HepG2 (cell line): ENCODE data around the gene CYSRT1. TPM values are rescaled to one million over a fixed set of nuclear protein-coding genes. Genes with fewer than 3 reads are reported as not detected.

Experiments used
- BORCS8-MEF2B ChIP-seq: sonication (generic); formaldehyde crosslinking; IDR thresholded peaks from 2 replicates; pipeline ENCODE4 v1.8.0; 2022; ENCODE audit warnings: mild to moderate bottlenecking, missing genetic modification reagents
- HNRNPH1 ChIP-seq: fragments of 200-400 bp; formaldehyde crosslinking; optimal IDR thresholded peaks from 2 replicates; pipeline ENCODE3; 2017; ENCODE audit warnings: mild to moderate bottlenecking, low read depth, low read length
- HNRNPK ChIP-seq: fragments of 200-400 bp; formaldehyde crosslinking; IDR thresholded peaks from 2 replicates; pipeline ENCODE4 v1.6.1; 2018; ENCODE audit warnings: low read length, low read depth, moderate library complexity, mild to moderate bottlenecking; ENCODE audit not compliant: poor library complexity, severe bottlenecking
- HOXA3 ChIP-seq: sonication (generic); formaldehyde crosslinking; IDR thresholded peaks from 2 replicates; pipeline ENCODE4 v1.5.0; 2020; ENCODE audit warnings: missing genetic modification reagents
- PAF1 ChIP-seq: IDR thresholded peaks from 2 replicates; pipeline ENCODE4 v1.6.1; 2016; ENCODE audit warnings: missing genetic modification reagents, missing compliant biosample characterization
- PITX1 ChIP-seq: sonication (generic); formaldehyde crosslinking; IDR thresholded peaks from 2 replicates; pipeline ENCODE4 v1.5.1; 2020; ENCODE audit warnings: mild to moderate bottlenecking, missing genetic modification reagents
- RARA ChIP-seq: IDR thresholded peaks from 2 replicates; pipeline ENCODE4 v1.6.1; 2016; ENCODE audit warnings: missing genetic modification reagents, missing compliant biosample characterization
- SIX4 ChIP-seq: sonication (generic); formaldehyde crosslinking; IDR thresholded peaks from 2 replicates; pipeline ENCODE4 v1.4.0; 2020; ENCODE audit warnings: missing genetic modification reagents
- SRSF9 ChIP-seq: fragments of 200-400 bp; formaldehyde crosslinking; IDR thresholded peaks from 2 replicates; pipeline ENCODE4 v1.6.1; 2018; ENCODE audit warnings: borderline replicate concordance, mild to moderate bottlenecking, low read depth, low read length; ENCODE audit not compliant: insufficient read depth, poor library complexity, severe bottlenecking
- ZBTB14 ChIP-seq: sonication (generic); formaldehyde crosslinking; IDR thresholded peaks from 2 replicates; pipeline ENCODE4 v1.4.0; 2020; ENCODE audit warnings: missing genetic modification reagents
- ZBTB2 ChIP-seq: sonication (generic); formaldehyde crosslinking; IDR thresholded peaks from 2 replicates; pipeline ENCODE4 v1.8.0; 2022; ENCODE audit warnings: low read depth, missing genetic modification reagents
- ZEB1 ChIP-seq: IDR thresholded peaks from 2 replicates; pipeline ENCODE4 v1.6.1; 2012; ENCODE audit warnings: mild to moderate bottlenecking, low read depth, inconsistent platforms; ENCODE audit not compliant: insufficient replicate concordance
- ZNF329 ChIP-seq: sonication (generic); formaldehyde crosslinking; IDR thresholded peaks from 2 replicates; pipeline ENCODE4 v1.9.0; 2021; ENCODE audit warnings: low read depth, mild to moderate bottlenecking, missing genetic modification reagents
- ZNF609 ChIP-seq: sonication (generic); formaldehyde crosslinking; IDR thresholded peaks from 2 replicates; pipeline ENCODE4 v1.4.0; 2020; ENCODE audit warnings: mild to moderate bottlenecking, missing genetic modification reagents, borderline replicate concordance
- ZNF879 ChIP-seq: sonication (generic); formaldehyde crosslinking; IDR thresholded peaks from 2 replicates; pipeline ENCODE4 v1.8.1; 2023; ENCODE audit warnings: missing genetic modification reagents
- ZSCAN12 ChIP-seq: sonication (generic); formaldehyde crosslinking; IDR thresholded peaks from 2 replicates; pipeline ENCODE4 v1.9.0; 2021; ENCODE audit warnings: mild to moderate bottlenecking, missing genetic modification reagents
- polyA plus RNA-seq, 8 experiments: library from polyadenylated mRNA; depleted of rRNA in 3 of 8; stranded (reverse) in 7 of 8; unstranded in 1 of 8; fragments of >200 nt; fragmentation: Illumina TruSeq in 4 of 8; extraction: Trizol in 4 of 8; gene quantifications; 2 replicates each; pipeline versions ENCODE4 v1.2.1 to v1.2.3, GENCODE V29; 2011 to 2016; ENCODE audit warnings: low read depth in 4 of 8, missing spikeins in 1 of 8, mixed read lengths in 1 of 8; ENCODE audit not compliant: insufficient read depth in 1 of 8
- total RNA-seq, 5 experiments: library from RNA; depleted of rRNA; stranded (reverse); fragments of >200 nt; fragmentation: Illumina TruSeq; extraction: Trizol; gene quantifications; 2 replicates each; pipeline ENCODE4 v1.2.3, GENCODE V29; 2016; ENCODE audit warnings: low read depth in 1 of 5
- TF ChIP-seq, protein P1 (sequence below): sonication (generic); formaldehyde crosslinking; IDR thresholded peaks from 2 replicates; pipeline ENCODE4 v1.4.0; 2020; ENCODE audit warnings: missing genetic modification reagents
- TF ChIP-seq, protein P2 (sequence below): sonication (generic); formaldehyde crosslinking; conservative IDR thresholded peaks from 2 replicates; pipeline ENCODE4 v1.8.0; 2022; ENCODE audit warnings: missing genetic modification reagents

CYSRT1 gene
- total and polyA plus RNA-seq, 2 of the 13 experiments (the other 11 are each of a cell fraction or from before 2014, with no cell fraction given) = 1.5 to 2.1 TPM

DNA sequence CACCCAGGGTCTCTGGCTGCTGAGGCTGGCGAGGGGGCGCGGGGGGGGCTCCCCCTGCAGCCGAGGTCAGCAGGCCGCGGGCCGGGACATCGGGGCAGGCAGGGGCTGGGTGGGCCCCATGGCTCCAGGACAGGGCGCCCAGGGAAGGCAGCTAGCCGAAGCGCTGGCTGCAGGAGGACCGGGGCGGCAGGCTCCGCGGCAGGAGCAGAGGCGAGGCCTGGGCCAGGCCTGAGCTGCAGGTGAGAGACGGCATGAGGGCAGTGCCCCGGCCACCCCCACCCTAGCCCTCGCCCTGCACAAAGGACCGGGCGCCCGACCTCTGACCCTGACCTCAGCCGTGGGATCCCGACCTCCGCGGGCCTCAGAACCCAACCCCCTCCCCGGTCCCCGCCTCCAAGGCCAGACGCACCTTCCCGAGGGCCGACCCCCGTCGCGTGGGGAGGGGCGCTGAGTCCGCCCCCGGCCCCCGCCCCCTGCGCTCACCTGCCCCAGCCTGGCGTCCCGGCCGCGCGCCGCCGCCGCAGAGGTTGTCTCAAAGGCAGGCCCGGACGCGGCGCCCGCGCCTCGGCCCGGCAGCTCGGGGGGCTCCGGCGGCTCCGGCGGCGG, 3.4 kb upstream of the CYSRT1 start (continued):
- TF ChIP-seq ZBTB14 = 0 out of 2 replicates have a peak, but pooled peaks have one; percentile 2
- no peak for TF ChIP-seq HNRNPH1
- TF ChIP-seq ZBTB2 (CRISPR knock-in tag) = peak; percentile 64
- TF ChIP-seq, protein P1, sequence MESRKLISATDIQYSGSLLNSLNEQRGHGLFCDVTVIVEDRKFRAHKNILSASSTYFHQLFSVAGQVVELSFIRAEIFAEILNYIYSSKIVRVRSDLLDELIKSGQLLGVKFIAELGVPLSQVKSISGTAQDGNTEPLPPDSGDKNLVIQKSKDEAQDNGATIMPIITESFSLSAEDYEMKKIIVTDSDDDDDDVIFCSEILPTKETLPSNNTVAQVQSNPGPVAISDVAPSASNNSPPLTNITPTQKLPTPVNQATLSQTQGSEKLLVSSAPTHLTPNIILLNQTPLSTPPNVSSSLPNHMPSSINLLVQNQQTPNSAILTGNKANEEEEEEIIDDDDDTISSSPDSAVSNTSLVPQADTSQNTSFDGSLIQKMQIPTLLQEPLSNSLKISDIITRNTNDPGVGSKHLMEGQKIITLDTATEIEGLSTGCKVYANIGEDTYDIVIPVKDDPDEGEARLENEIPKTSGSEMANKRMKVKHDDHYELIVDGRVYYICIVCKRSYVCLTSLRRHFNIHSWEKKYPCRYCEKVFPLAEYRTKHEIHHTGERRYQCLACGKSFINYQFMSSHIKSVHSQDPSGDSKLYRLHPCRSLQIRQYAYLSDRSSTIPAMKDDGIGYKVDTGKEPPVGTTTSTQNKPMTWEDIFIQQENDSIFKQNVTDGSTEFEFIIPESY (CRISPR knock-in tag) = no peak
- TF ChIP-seq HNRNPK = peak; percentile 78
- TF ChIP-seq ZNF879 = no peak
- TF ChIP-seq PAF1 (CRISPR knock-in tag) = no peak
- TF ChIP-seq PITX1 = 0 out of 2 replicates have a peak, but pooled peaks have one; percentile 27
- TF ChIP-seq SIX4 (CRISPR knock-in tag) = no peak
- TF ChIP-seq ZNF609 (CRISPR knock-in tag) = 0 out of 2 replicates have a peak, but pooled peaks have one; percentile 26
- TF ChIP-seq ZEB1 = no peak
- TF ChIP-seq RARA (CRISPR knock-in tag) = peak; percentile 72
- TF ChIP-seq, protein P2, sequence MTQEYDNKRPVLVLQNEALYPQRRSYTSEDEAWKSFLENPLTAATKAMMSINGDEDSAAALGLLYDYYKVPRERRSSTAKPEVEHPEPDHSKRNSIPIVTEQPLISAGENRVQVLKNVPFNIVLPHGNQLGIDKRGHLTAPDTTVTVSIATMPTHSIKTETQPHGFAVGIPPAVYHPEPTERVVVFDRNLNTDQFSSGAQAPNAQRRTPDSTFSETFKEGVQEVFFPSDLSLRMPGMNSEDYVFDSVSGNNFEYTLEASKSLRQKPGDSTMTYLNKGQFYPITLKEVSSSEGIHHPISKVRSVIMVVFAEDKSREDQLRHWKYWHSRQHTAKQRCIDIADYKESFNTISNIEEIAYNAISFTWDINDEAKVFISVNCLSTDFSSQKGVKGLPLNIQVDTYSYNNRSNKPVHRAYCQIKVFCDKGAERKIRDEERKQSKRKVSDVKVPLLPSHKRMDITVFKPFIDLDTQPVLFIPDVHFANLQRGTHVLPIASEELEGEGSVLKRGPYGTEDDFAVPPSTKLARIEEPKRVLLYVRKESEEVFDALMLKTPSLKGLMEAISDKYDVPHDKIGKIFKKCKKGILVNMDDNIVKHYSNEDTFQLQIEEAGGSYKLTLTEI (CRISPR knock-in tag) = no peak
- no peak for TF ChIP-seq SRSF9
- no peak for TF ChIP-seq BORCS8-MEF2B (CRISPR knock-in tag)
- TF ChIP-seq ZNF329 (CRISPR knock-in tag) = peak; percentile 31; the same call in 1 of the 2 replicates
- peak; percentile 61; the same call in 1 of the 2 replicates for TF ChIP-seq HOXA3
- no peak for TF ChIP-seq ZSCAN12 (CRISPR knock-in tag)
